Endothelial cell of umbilical vein (primary cell): ENCODE data around the gene FLNB.

Experiments used
- POLR2A ChIP-seq: IDR thresholded peaks from 2 replicates; pipeline ENCODE4 v1.6.1; 2012; ENCODE audit warnings: low read depth, mild to moderate bottlenecking, control low read depth, low read length
- TF ChIP-seq, protein P1 (sequence below), 2 donors: IDR thresholded peaks; 1 replicate in 1 of 2; 2 replicates in 1 of 2; pipeline ENCODE4 v1.5.1; 2011; ENCODE audit warnings: low read length in 2 of 2, mild to moderate bottlenecking in 2 of 2, moderate library complexity in 2 of 2, control low read depth in 1 of 2, inconsistent platforms in 1 of 2, low read depth in 1 of 2; ENCODE audit not compliant: insufficient read depth in 1 of 2; ENCODE audit errors: extremely low read depth in 1 of 2
- TF ChIP-seq, protein P2 (sequence below): IDR thresholded peaks from 2 replicates; pipeline ENCODE4 v1.6.1; 2011; ENCODE audit not compliant: insufficient read depth, insufficient read length

DNA sequence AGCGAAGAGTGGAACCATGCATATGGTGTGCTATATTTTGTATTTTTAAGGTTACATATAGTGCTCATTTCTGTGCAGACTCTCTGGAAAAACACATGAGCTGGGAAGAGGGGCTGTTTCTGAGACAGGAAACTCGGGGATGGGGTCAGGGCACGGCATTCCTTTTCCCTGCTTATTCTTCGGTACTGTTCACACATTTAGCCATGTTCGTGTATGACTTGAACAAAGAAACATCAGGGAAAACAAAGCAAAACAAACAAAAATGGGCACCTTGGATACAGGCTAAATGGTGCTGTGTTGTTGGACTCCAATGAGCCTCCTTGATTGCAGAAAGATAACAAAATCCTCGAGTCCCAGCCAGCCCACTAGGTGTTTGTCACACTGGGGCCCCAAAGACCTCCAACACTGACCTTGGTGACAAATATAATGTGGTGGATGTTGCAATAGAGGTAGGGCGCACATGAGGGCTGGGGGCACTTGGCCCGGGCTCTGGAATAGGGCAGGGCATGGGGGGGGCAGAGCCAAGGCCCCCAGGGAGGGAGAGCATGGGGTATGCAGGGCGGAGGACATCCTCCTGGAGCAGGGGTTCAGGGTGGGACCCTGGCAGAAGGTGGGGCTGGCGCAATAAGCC, 183.3 kb downstream of the FLNB start:
- TF ChIP-seq, protein P1, sequence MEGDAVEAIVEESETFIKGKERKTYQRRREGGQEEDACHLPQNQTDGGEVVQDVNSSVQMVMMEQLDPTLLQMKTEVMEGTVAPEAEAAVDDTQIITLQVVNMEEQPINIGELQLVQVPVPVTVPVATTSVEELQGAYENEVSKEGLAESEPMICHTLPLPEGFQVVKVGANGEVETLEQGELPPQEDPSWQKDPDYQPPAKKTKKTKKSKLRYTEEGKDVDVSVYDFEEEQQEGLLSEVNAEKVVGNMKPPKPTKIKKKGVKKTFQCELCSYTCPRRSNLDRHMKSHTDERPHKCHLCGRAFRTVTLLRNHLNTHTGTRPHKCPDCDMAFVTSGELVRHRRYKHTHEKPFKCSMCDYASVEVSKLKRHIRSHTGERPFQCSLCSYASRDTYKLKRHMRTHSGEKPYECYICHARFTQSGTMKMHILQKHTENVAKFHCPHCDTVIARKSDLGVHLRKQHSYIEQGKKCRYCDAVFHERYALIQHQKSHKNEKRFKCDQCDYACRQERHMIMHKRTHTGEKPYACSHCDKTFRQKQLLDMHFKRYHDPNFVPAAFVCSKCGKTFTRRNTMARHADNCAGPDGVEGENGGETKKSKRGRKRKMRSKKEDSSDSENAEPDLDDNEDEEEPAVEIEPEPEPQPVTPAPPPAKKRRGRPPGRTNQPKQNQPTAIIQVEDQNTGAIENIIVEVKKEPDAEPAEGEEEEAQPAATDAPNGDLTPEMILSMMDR (IDR thresholded peaks at IDR 0.05; ENCODE audit: extremely low read depth in 1 of 2, insufficient read depth in 1 of 2, low read depth in 1 of 2, low read length in 2 of 2), result no peak
- no peak for TF ChIP-seq POLR2A
- TF ChIP-seq, protein P2, sequence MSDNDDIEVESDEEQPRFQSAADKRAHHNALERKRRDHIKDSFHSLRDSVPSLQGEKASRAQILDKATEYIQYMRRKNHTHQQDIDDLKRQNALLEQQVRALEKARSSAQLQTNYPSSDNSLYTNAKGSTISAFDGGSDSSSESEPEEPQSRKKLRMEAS, result no peak
